Loucy (cell line): ENCODE measurements around the gene KCNT1.

Experiments
- H2AFZ ChIP-seq: fragments of 200-600 bp; sonication (generic); 2 replicates; pipeline ENCODE4 v1.6.0; 2016; ENCODE audit warnings: antibody characterized with exemption, mild to moderate bottlenecking, low read length, moderate library complexity
- H3F3A ChIP-seq: fragments of 200-600 bp; 2 replicates; pipeline ENCODE4 v1.6.0; 2016; ENCODE audit warnings: antibody characterized with exemption, low read depth, mild to moderate bottlenecking
- H3K27me3 ChIP-seq: fragments of 200-600 bp; sonication (generic); 2 replicates; pipeline ENCODE4 v1.6.1; 2014; ENCODE audit warnings: low read length, mild to moderate bottlenecking; ENCODE audit not compliant: insufficient read depth, poor library complexity, severe bottlenecking
- H3K36me3 ChIP-seq: fragments of 200-600 bp; sonication (generic); 2 replicates; pipeline ENCODE4 v1.6.1; 2016; ENCODE audit warnings: low read length; ENCODE audit not compliant: insufficient read depth
- H3K4me1 ChIP-seq: fragments of 200-600 bp; sonication (generic); 2 replicates; pipeline ENCODE4 v1.5.1; 2014; ENCODE audit warnings: low read length, mild to moderate bottlenecking; ENCODE audit not compliant: insufficient read depth, poor library complexity, severe bottlenecking
- H3K4me2 ChIP-seq: fragments of 200-600 bp; sonication (generic); 2 replicates; pipeline ENCODE4 v1.6.0; 2014; ENCODE audit warnings: antibody characterized with exemption, low read length, low read depth, mild to moderate bottlenecking; ENCODE audit not compliant: poor library complexity, severe bottlenecking
- H3K4me3 ChIP-seq: fragments of 200-600 bp; sonication (generic); 2 replicates; pipeline ENCODE4 v1.5.1; 2014; ENCODE audit warnings: low read length, mild to moderate bottlenecking, mixed read lengths; ENCODE audit not compliant: poor library complexity, severe bottlenecking
- H3K79me2 ChIP-seq: fragments of 200-600 bp; sonication (generic); 2 replicates; pipeline ENCODE4 v1.6.1; 2014; ENCODE audit warnings: low read length; ENCODE audit not compliant: insufficient read depth
- H3K9ac ChIP-seq: fragments of 200-600 bp; sonication (generic); 2 replicates; pipeline ENCODE4 v1.6.0; 2014; ENCODE audit warnings: mild to moderate bottlenecking, low read depth, low read length, moderate library complexity; ENCODE audit not compliant: poor library complexity, severe bottlenecking
- H3K9me2 ChIP-seq: fragments of 200-600 bp; sonication (generic); replicated peaks from 2 replicates; pipeline ENCODE4 v1.6.1; 2016; ENCODE audit warnings: low read depth, low read length, mixed read lengths
- H3K9me3 ChIP-seq: fragments of 200-600 bp; sonication (generic); 2 replicates; pipeline ENCODE4 v1.6.1; 2014; ENCODE audit warnings: mild to moderate bottlenecking, antibody characterized with exemption, low read length, low read depth; ENCODE audit not compliant: insufficient read depth
- H4K20me1 ChIP-seq: fragments of 200-600 bp; sonication (generic); 2 replicates; pipeline ENCODE4 v1.6.0; 2014; ENCODE audit warnings: antibody characterized with exemption, low read length, mild to moderate bottlenecking; ENCODE audit not compliant: insufficient read depth, poor library complexity, severe bottlenecking
- EZH2phosphoT487 ChIP-seq: fragments of 200-600 bp; IDR thresholded peaks from 2 replicates; pipeline ENCODE4 v1.6.1; 2018; ENCODE audit warnings: antibody characterized with exemption, mild to moderate bottlenecking, moderate library complexity, borderline replicate concordance
- TF ChIP-seq, protein P1 (sequence below): fragments of 200-600 bp; sonication (generic); conservative IDR thresholded peaks from 2 replicates; pipeline ENCODE4 v1.5.1; 2014; ENCODE audit warnings: mild to moderate bottlenecking, antibody characterized with exemption, low read length

KCNT1 gene

DNA sequence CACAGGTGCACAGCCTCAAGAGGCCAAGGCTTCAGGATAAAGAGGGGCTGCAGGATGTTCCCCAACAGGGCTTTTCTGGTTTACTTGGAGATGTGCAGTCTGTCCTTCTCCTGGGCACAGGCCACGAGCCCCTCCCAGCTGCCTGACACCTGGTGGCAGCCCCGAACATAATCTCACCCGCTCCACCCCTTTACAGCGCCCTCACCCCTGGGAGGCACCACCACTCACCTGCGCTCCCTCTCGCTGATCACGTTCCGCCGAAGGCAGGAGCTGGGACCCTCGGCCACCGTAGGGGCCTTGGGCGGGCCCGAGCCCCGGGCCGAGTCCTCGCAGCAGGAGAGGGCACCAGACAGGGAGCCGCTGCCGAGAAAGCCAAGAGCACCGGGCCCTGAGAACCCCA lies 3.2 kb upstream of the KCNT1 start:
- no peaks in the 10 kb centered on the region for H3K27me3 ChIP-seq
- no peaks in the 10 kb centered on the region for H3K9me2 ChIP-seq
- no peak overlapping the region for H3K9ac ChIP-seq
- H2AFZ ChIP-seq, result no peak overlapping the region
- TF ChIP-seq EZH2phosphoT487, result no peak
- TF ChIP-seq, protein P1, sequence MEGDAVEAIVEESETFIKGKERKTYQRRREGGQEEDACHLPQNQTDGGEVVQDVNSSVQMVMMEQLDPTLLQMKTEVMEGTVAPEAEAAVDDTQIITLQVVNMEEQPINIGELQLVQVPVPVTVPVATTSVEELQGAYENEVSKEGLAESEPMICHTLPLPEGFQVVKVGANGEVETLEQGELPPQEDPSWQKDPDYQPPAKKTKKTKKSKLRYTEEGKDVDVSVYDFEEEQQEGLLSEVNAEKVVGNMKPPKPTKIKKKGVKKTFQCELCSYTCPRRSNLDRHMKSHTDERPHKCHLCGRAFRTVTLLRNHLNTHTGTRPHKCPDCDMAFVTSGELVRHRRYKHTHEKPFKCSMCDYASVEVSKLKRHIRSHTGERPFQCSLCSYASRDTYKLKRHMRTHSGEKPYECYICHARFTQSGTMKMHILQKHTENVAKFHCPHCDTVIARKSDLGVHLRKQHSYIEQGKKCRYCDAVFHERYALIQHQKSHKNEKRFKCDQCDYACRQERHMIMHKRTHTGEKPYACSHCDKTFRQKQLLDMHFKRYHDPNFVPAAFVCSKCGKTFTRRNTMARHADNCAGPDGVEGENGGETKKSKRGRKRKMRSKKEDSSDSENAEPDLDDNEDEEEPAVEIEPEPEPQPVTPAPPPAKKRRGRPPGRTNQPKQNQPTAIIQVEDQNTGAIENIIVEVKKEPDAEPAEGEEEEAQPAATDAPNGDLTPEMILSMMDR, result no peak
- H3F3A ChIP-seq, result no peaks in the 10 kb centered on the region
- H3K79me2 ChIP-seq, result no peaks in the 10 kb centered on the region
- H4K20me1 ChIP-seq, result no peaks in the 10 kb centered on the region
- H3K4me1 ChIP-seq, result no peaks in the 10 kb centered on the region
- H3K4me2 ChIP-seq, result no peak overlapping the region
- no peak overlapping the region for H3K4me3 ChIP-seq
- H3K9me3 ChIP-seq, result no peaks in the 10 kb centered on the region; the same call in 1 of the 2 replicates
- no peaks in the 10 kb centered on the region for H3K36me3 ChIP-seq

DNA sequence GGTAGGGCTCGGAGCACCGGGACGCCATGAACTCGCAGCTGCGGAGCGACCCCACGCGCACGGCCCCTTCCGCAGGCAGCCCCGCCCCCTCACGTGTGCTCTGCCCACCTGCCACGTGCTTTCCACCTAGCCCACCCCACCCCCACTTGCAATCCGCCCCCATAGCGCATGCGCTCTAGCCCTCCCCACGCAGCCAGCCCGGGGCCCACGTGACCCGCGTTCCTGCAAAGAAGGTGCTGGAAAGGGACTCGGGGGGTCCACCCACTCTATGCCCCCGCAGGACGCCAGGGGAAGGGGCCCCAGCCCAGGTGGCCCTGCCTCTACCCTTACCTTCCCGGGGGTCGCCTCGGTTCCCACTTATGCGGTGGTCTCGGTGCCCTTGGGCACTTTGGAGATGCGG lies 2.5 kb upstream of the KCNT1 start, which contains the start of gene SOHLH1:
Gene SOHLH1, minus strand, starts transcription at position 42 of the 400 bp plus-strand sequence. Its CDS starts 14 bp downstream, at position 28.
- no peaks in the 10 kb centered on the region for H3F3A ChIP-seq
- no peak within 1 kb of the TSS for H3K9ac ChIP-seq
- H3K79me2 ChIP-seq, result no peaks in the 10 kb centered on the region
- no peaks in the 10 kb centered on the region for H3K9me2 ChIP-seq
- no peak within 1 kb of the TSS for H3K4me2 ChIP-seq
- no peak within 1 kb of the TSS for H2AFZ ChIP-seq
- no peaks in the 10 kb centered on the region for H3K36me3 ChIP-seq
- no peak for TF ChIP-seq EZH2phosphoT487
- TF ChIP-seq, protein P1, result no peak
- H3K4me3 ChIP-seq, result no peak within 1 kb of the TSS
- no peaks in the 10 kb centered on the region for H4K20me1 ChIP-seq
- H3K4me1 ChIP-seq, result no peaks in the 10 kb centered on the region
- H3K27me3 ChIP-seq, result no peaks in the 10 kb centered on the region
- no peaks in the 10 kb centered on the region; the same call in 1 of the 2 replicates for H3K9me3 ChIP-seq

DNA sequence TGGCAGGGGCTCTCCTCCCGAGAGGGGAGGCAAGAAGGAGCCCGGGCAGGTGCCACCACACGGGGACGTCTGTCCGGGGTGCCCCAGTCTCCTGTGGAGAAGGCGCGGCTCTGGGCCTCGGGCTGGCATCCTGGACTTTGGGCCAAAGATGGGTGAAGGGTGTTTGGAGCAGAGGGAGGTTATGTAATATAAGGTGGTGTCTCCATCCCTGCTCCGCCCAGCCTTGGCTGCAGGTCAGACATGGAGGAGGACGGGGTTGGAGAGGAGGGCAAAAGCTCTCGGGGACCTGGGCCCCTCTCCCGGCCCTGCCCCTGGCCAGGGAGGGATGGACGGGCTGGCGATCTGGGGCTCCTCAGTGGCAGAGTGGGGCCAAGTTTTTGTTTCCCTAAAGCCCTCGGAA lies 1.5 kb upstream of the KCNT1 start:
- Histone ChIP-seq H2AFZ (no peak overlapping the region), H3K9me3 (no peaks in the 10 kb centered on the region), H3K4me2 (no peak overlapping the region), H3K4me1 (no peaks in the 10 kb centered on the region), H3F3A (no peaks in the 10 kb centered on the region), H3K27me3 (no peaks in the 10 kb centered on the region), H3K79me2 (no peaks in the 10 kb centered on the region), H3K4me3 (no peak overlapping the region), H4K20me1 (no peaks in the 10 kb centered on the region), H3K9ac (no peak overlapping the region), H3K36me3 (no peaks in the 10 kb centered on the region), H3K9me2 (no peaks in the 10 kb centered on the region)
- TF ChIP-seq EZH2phosphoT487, result no peak
- TF ChIP-seq, protein P1, result no peak
